Stimulated activated CD4-positive, alpha-beta T cell treated with anti-CD3 and anti-CD28 coated beads, TNF-alpha, amount 100 ng/mL, for 4 hours (primary cell): ENCODE results near the gene CYSLTR2.
A peak's percentile ranks its signal among the peaks of the same experiment; 100 is the strongest.
"Not testable (repeated sequence)": the region's sequence is repeated elsewhere in the genome, so short reads cannot be mapped to it uniquely, and the experiment has no call there.

Experiments used
- DNase-seq, 3 experiments: peaks; one replicate each; pipeline ENCODE4 v3.0.0-alpha.2; 2020; ENCODE audit warnings: low read depth in 3 of 3

CYSLTR2 gene

DNA sequence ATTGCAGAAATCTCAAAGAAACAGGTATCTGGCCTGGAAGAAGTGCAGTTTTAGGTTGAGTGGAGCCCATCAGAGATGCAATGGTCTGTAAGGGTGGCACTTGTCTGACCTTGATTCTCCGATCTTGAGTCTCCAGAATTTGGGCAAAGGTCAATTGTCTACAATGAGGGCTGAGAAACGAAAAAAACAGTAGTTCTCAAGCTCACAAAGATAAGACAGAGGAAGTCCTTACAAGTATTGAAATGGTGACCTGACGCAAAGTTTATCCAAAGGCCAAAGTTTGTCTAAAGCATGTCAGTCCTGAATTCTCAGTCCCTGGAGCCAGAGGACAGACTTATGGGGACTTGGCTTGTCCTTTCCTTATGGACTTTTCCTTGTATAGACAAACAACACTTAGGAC is 40.3 kb downstream of the CYSLTR2 start:
- no peak for DNase-seq

GRCh38 chr13:48695776-48696175 is 42.0 kb downstream of the CYSLTR2 start:
- no peak for DNase-seq

DNA sequence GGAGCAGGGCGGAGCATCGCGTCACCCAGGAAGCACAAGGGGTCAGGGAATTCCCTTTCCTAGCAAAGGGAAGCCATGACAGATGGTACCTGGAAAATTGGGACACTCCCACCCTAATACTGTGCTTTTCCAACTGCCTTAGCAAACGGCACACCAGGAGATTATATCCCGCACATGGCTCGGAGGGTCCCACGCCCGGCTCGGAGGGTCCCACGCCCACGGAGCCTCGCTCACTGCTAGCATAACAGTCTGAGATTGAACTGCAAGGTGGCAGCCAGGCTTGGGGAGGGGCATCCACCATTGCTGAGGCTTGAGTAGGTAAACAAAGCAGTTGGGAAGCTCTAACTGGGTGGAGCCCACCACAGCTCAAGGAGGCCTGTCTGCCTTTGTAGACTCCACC is 42.9 kb downstream of the CYSLTR2 start:
- DNase-seq, result not testable (repeated sequence)

- DNase-seq, result no peak
Observed at GRCh38 chr13:48707405-48707804, 53.7 kb downstream of the CYSLTR2 start.

- no peak for DNase-seq
Observed at GRCh38 chr13:48708764-48709163, 55.0 kb downstream of the CYSLTR2 start.

GRCh38 chr13:48709213-48709612 is 55.5 kb downstream of the CYSLTR2 start:
- no peak for DNase-seq

GRCh38 chr13:48710160-48710559 is 56.4 kb downstream of the CYSLTR2 start:
- DNase-seq, result no peak

DNA sequence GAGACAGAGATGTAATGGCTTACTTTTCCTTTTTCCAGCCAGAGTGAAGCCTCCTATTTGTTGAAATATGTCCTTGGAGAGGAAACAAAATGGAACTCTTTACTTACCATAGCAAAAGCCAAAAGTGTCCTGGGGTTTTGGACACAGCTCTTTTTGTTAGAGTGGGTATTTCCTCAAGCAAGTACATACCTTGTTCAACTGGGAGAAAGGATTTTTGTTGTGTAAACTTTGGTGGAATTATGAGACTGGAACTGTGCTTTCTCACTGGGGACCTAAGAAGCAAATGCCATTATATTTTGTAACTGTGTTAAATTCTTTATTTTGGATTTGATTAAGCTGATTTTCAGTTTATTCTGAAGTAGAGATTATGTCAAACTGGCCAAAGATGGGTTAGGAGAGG is 58.4 kb downstream of the CYSLTR2 start:
- no peak for DNase-seq

- no peak for DNase-seq
Observed at GRCh38 chr13:48715977-48716376, 62.2 kb downstream of the CYSLTR2 start.

DNA sequence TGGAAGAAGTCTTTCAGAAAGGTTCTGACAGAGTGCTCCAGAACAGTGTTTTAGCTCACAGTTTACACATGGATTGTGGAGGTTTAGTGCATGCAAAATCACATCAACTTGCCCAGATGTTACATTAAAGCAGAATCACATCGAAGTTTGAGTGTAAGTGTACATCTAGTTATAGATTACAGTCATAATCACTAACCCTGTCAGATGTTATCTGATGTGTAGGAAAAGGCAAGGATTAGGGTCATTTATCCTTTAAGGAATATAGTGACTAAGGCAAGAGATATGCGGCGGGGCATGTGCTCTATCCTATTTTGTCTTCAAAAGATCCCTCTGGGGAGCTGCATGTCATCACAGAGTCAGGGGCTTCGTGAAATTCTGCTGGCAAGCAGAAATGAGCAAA is 66.9 kb downstream of the CYSLTR2 start:
- no peak for DNase-seq

- DNase-seq, result no peak
Observed at GRCh38 chr13:48723168-48723567, 69.4 kb downstream of the CYSLTR2 start.

DNA sequence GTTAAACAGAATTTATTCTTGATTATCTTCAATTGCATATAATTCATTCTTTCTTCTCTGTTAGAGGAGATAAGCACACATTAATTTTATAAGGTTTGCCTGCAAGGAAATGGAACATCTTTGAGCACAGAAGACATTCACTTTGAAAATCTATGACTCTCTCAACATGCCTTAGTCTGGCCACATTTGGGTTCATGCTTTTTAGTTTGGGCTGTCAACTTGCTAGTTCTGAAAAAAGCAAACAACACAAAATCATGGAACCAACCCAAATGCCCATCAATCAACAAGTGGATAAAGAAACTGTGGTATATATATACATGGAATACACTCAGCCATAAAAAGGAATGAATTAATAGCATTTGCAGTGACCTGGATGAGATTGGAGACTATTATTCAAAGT is 71.5 kb downstream of the CYSLTR2 start:
- no peak for DNase-seq

- DNase-seq, result no peak
Observed at GRCh38 chr13:48726711-48727110, 73.0 kb downstream of the CYSLTR2 start.

GRCh38 chr13:48727241-48728011 is 73.7 kb downstream of the CYSLTR2 start:
- DNase-seq, result no peak

GRCh38 chr13:48728226-48728625 is 74.5 kb downstream of the CYSLTR2 start:
- DNase-seq, result no peak

GRCh38 chr13:48728876-48729275 is 75.1 kb downstream of the CYSLTR2 start:
- no peak for DNase-seq

DNA sequence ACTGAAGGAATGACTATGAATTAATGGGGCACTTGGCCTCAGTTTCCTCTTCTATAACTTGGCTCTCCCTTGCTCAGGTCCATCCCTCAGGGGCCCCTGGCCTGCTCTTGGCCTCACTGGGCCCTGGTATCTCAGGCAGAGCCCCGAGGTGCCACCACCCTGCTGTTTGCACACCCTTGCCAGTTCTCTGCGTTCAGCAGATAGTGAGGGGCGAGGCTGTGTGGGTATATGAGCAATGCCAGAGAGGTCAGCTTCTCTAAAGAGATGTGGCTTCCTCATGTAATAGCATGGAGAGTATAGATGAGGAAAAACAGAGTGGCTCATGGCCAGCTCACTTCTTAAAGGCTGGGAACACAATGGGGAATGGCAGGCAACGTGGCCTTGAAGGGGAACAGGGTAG is 76.1 kb downstream of the CYSLTR2 start:
- no peak for DNase-seq

GRCh38 chr13:48731001-48731658 is 77.4 kb downstream of the CYSLTR2 start:
- DNase-seq, result no peak

DNA sequence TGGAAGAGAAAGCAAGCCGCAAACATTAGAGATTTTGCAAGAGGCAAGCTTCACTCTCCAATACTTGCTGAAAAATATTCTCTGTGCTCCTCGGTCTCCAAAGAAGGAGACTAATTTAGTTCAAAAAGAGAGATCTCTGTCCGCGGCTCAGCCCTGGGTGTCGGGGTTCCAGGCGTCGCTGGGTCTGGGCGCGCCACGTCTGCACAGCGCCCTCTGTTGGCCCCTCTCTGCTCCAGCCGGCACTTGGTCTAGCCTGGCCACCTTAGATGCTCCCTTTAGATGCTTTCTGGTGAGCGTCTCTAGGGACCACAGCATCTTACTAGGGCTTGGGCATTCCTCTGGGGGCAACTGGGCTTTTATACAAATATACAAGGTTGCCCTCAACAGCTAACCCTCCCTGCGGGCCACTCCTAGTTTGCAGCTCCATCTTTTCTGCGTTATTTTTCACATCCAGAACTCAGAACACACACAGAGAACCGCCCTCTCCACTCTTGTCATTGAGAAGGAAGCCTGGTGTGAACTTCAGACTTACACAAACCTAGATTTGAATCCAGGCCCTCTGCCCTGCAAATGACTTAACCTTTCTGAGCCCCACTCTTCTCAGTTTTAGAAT is 78.3 kb downstream of the CYSLTR2 start:
- peak; percentile 17 to 31 (median 18) for DNase-seq

GRCh38 chr13:48733739-48734335 is 80.1 kb downstream of the CYSLTR2 start:
- DNase-seq, result no peak

DNA sequence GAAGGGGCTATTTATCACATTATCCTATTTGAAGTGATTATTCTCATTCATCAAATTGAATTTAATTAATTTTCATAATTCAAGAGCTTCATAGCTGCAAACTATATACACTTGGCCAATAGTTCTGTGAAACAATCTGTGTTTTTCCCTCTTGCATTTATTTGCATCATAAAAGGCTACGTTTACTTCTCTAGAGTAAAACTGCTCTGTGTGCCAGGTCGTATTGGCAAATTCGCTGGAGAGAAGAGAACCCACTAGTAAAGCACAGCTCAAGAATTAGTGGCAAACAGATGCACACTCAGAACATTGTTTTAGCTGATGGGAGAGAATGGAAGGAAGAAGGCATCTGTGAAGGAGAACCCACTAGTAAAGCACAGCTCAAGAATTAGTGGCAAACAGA is 81.8 kb downstream of the CYSLTR2 start:
- no peak for DNase-seq

DNA sequence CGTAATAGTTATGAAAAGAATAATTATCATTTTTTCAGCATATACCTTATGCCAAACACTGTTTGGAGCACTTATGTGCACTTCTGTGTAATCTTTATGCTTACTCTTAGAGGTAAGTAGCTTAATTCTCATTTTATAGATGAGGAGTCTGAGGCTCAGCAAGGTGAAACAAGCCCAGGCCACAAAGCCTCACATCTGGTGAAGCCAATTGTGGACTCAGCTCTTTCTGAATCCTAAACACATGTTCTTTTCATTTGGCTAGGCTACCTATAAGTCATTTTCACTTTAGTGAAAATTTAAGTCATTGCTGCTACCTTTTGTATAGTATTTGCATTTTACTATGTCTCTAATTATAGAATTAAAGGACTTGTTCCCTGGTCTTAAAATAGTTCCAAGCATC is 84.0 kb downstream of the CYSLTR2 start:
- no peak for DNase-seq

DNA sequence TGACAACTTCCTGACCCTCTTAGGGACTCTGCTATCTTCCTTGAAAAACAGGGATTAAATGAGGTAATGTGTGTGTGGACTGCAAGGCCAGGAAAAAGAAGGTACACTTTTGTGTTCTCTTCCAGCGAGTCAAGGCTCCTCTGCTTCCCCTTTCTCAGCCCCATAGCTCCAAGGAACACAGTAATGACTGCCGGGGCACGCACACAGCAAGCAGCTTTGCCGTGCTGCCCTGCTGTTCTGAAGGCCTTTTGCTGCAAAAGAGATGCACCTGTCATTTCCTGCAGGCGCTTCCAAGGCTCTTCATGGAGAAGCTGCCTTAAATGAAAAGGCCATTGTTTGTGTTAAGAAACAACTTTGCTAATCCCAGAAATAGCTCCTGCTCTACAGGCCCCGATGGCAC is 84.6 kb downstream of the CYSLTR2 start:
- no peak for DNase-seq
